Activated B cell treated with CpG ODN at 0.5 μM for 24 hours (primary cell): ENCODE measurements around the gene NUP50. TPM values are rescaled to one million over a fixed set of nuclear protein-coding genes. Genes with fewer than 3 reads are reported as not detected.
A peak's percentile ranks its signal among the peaks of the same experiment; 100 is the strongest.

Source experiments
- ATAC-seq: fragments of 200-7000 bp; cut with Tn5 transposase; one replicate; pipeline ENCODE4 v1.10.0; 2021; ENCODE audit warnings: low read depth, mild to moderate bottlenecking, moderate library complexity
- CTCF ChIA-PET: fragments of 350-600 bp; sonication (Branson Sonifier 250); formaldehyde crosslinking; loops from one replicate; lab custom pipeline; 2021; ENCODE audit warnings: antibody characterized with exemption; lab: Charles Lee
- POLR2A ChIA-PET: fragments of 350-600 bp; sonication (Branson Sonifier 250); formaldehyde crosslinking; loops from one replicate; lab custom pipeline; 2021; ENCODE audit warnings: antibody characterized with exemption; lab: Charles Lee
- DNase-seq: peaks from one replicate; pipeline ENCODE4 v3.0.0; 2022
- H3K27ac Mint-ChIP-seq: one replicate; pipeline ENCODE4 v1.8.0; 2020; ENCODE audit warnings: mixed read lengths
- H3K27me3 Mint-ChIP-seq: one replicate; pipeline ENCODE4 v1.8.0; 2021; ENCODE audit warnings: mixed read lengths
- H3K36me3 Mint-ChIP-seq: one replicate; pipeline ENCODE4 v1.8.0; 2021; ENCODE audit warnings: low read depth, mixed read lengths
- H3K4me1 Mint-ChIP-seq: one replicate; pipeline ENCODE4 v1.8.0; 2021; ENCODE audit warnings: mixed read lengths
- H3K4me3 Mint-ChIP-seq: one replicate; pipeline ENCODE4 v1.8.0; 2020; ENCODE audit warnings: mild to moderate bottlenecking, mixed read lengths
- H3K9me3 Mint-ChIP-seq: one replicate; pipeline ENCODE4 v1.8.0; 2020; ENCODE audit warnings: mixed read lengths
- CTCF ChIP-seq: fragments of 200-600 bp; IDR thresholded peaks from one replicate; pipeline ENCODE4 v1.8.0; 2022; ENCODE audit warnings: antibody characterized with exemption, mild to moderate bottlenecking
- intact Hi-C: fragments of 100-400 bp; cut with micrococcal nuclease; formaldehyde crosslinking; loops from one replicate; pipeline ENCODE4 v1.15.1; 2024
- total RNA-seq: library from RNA; stranded (reverse); gene quantifications from 2 replicates; pipeline ENCODE4 v1.2.3, GENCODE V29; 2022

The NUP50 gene
- total RNA-seq, 1 donor from 2014 or later, result 112 TPM

GRCh38 chr22:45226503-45227186 is 62.9 kb downstream of the NUP50 start:
- ATAC-seq (no peak), DNase-seq (no peak)
- H3K27ac Mint-ChIP-seq, result peak overlapping the region; percentile 30
- H3K27me3 Mint-ChIP-seq, result no peaks in the 10 kb centered on the region
- H3K9me3 Mint-ChIP-seq, result no peaks in the 10 kb centered on the region
- no peak for TF ChIP-seq CTCF
- H3K4me1 Mint-ChIP-seq, result peaks cover 54% of the 10 kb centered on the region
- POLR2A ChIA-PET, result interaction anchor here (1.8 kb wide), 1 partner anchor 9 kb away, joined by 6 read pairs; no protein-coding TSS in a partner anchor
- CTCF ChIA-PET, result no interaction called here
- intact Hi-C loops, result no loop called here
- no peak overlapping the region for H3K4me3 Mint-ChIP-seq
- peaks cover 12% of the 10 kb centered on the region for H3K36me3 Mint-ChIP-seq

GRCh38 chr22:45227645-45228400 is 64.1 kb downstream of the NUP50 start:
- POLR2A ChIA-PET, result interaction anchor here (1.8 kb wide), 1 partner anchor 8 kb away, joined by 6 read pairs; no protein-coding TSS in a partner anchor

GRCh38 chr22:45228401-45228754 is 64.7 kb downstream of the NUP50 start:
- no peak for TF ChIP-seq CTCF
- CTCF ChIA-PET, result no interaction called here
- H3K9me3 Mint-ChIP-seq, result no peaks in the 10 kb centered on the region
- no peaks in the 10 kb centered on the region for H3K27me3 Mint-ChIP-seq
- DNase-seq, result no peak
- no peak overlapping the region for H3K27ac Mint-ChIP-seq
- peaks cover 49% of the 10 kb centered on the region for H3K4me1 Mint-ChIP-seq
- H3K4me3 Mint-ChIP-seq, result no peak overlapping the region
- intact Hi-C loops, result no loop called here
- ATAC-seq, result no peak
- POLR2A ChIA-PET, result no interaction called here
- peaks cover 16% of the 10 kb centered on the region for H3K36me3 Mint-ChIP-seq

More at GRCh38 chr22:45227645-45228400, 64.1 kb downstream of the NUP50 start:
- no peaks in the 10 kb centered on the region for H3K9me3 Mint-ChIP-seq
- CTCF ChIA-PET, result no interaction called here
- H3K4me1 Mint-ChIP-seq, result peaks cover 52% of the 10 kb centered on the region
- intact Hi-C loops, result no loop called here
- no peak for DNase-seq
- no peak overlapping the region for H3K27ac Mint-ChIP-seq
- peaks cover 12% of the 10 kb centered on the region for H3K36me3 Mint-ChIP-seq
- no peak overlapping the region for H3K4me3 Mint-ChIP-seq
- TF ChIP-seq CTCF, result no peak
- no peaks in the 10 kb centered on the region for H3K27me3 Mint-ChIP-seq
- ATAC-seq, result no peak

GRCh38 chr22:45229181-45229580 is 65.5 kb downstream of the NUP50 start:
- POLR2A ChIA-PET, result no interaction called here
- peaks cover 50% of the 10 kb centered on the region for H3K4me1 Mint-ChIP-seq

More at GRCh38 chr22:45229181-45229580, 65.5 kb downstream of the NUP50 start:
- DNase-seq (no peak), ATAC-seq (no peak)
- CTCF ChIA-PET, result no interaction called here
- Mint-ChIP-seq H3K36me3 (peaks cover 16% of the 10 kb centered on the region), H3K9me3 (no peaks in the 10 kb centered on the region), H3K27me3 (no peaks in the 10 kb centered on the region), H3K27ac (peak overlapping the region; percentile 50), H3K4me3 (no peak overlapping the region)
- intact Hi-C loops, result no loop called here
- no peak for TF ChIP-seq CTCF
